Right lobe of liver (tissue), 6 donors: ENCODE results near the gene MCF2L2. TPM values are rescaled to one million over a fixed set of nuclear protein-coding genes. Genes with fewer than 3 reads are reported as not detected.

Experiments used
- ATAC-seq, 4 donors: fragments of 200-7000 bp; cut with Tn5 transposase; one replicate each; pipeline ENCODE4 v1.9.1; 2020; ENCODE audit warnings: mild to moderate bottlenecking in 4 of 4, moderate library complexity in 4 of 4
- DNase-seq, 3 donors: peaks; one replicate each; pipeline ENCODE4 v3.0.0-alpha.2; 2020
- H3K27ac ChIP-seq, 3 donors: fragments of 200-600 bp; one replicate each; pipeline ENCODE4 v1.8.0; 2022
- H3K27me3 ChIP-seq, 2 donors: fragments of 200-600 bp; one replicate each; pipeline ENCODE4 v1.8.0; 2022
- H3K36me3 ChIP-seq, 4 donors: fragments of 200-600 bp; sonication (generic) in 1 of 4; one replicate each; pipeline versions ENCODE4 v1.5.1 to v1.8.0; 2017 to 2022; ENCODE audit warnings: control low read depth in 1 of 4
- H3K4me1 ChIP-seq, 4 donors: fragments of 200-600 bp; sonication (generic) in 1 of 4; one replicate each; pipeline versions ENCODE4 v1.5.1 to v1.8.0; 2017 to 2022; ENCODE audit warnings: control low read depth in 1 of 4
- H3K4me3 ChIP-seq, 3 donors: fragments of 200-600 bp; one replicate each; pipeline ENCODE4 v1.8.0; 2022
- H3K9me3 ChIP-seq, 4 donors: fragments of 200-600 bp; sonication (generic) in 1 of 4; one replicate each; pipeline versions ENCODE4 v1.5.1 to v1.8.0; 2017 to 2022; ENCODE audit warnings: control low read depth in 1 of 4
- CTCF ChIP-seq, 4 donors: fragments of 200-600 bp in 3 of 4; fragments of 450-650 bp in 1 of 4; IDR thresholded peaks; one replicate each; pipeline versions ENCODE4 v1.5.1 to v1.8.0; 2016 to 2022; ENCODE audit warnings: antibody characterized with exemption in 4 of 4, mild to moderate bottlenecking in 2 of 4
- POLR2A ChIP-seq: fragments of 450-650 bp; IDR thresholded peaks from one replicate; pipeline ENCODE4 v1.6.1; 2017; ENCODE audit warnings: antibody characterized with exemption, mild to moderate bottlenecking
- WGBS: methylation state at CpG from one replicate; pipeline ENCODE4 v1.1.6; 2018; ENCODE audit warnings: low coverage, low lambda C conversion rate; ENCODE audit not compliant: insufficient coverage; ENCODE audit errors: missing lambda C conversion rate; 5-methylcytosine and 5-hydroxymethylcytosine counted together
- intact Hi-C, 2 donors: fragments of 100-400 bp; cut with DNase I; formaldehyde crosslinking; loops; one replicate each; pipeline versions ENCODE4 v1.11.2 to v1.14.1; 2022
- total RNA-seq, 6 experiments: library from RNA; depleted of rRNA in 2 of 6; stranded (reverse); fragments of >200 nt in 2 of 6; fragmentation: NEBNext Ultra II Directional in 3 of 6; extraction: Animal tissue kit (Norgen Biotek cat#: 25700) in 3 of 6; gene quantifications; one replicate each; pipeline versions ENCODE4 v1.1.0 to v1.2.4, GENCODE V29; 2016 to 2023
- donor health status: DM: no; HTN: yes; CAD: no.
- donor health status: DM: no; HTN: no; CAD: no.
- donor health status: DM: no; HTN: no; CAD: no.
- donor health status: DM: no; HTN: yes; CAD: no.
- donor health status: DM: no; HTN: yes; CAD: no.

The MCF2L2 gene
- total RNA-seq, 6 experiments from 2014 or later = 0.07 to 0.19 (median 0.17) TPM; not detected in 1

DNA sequence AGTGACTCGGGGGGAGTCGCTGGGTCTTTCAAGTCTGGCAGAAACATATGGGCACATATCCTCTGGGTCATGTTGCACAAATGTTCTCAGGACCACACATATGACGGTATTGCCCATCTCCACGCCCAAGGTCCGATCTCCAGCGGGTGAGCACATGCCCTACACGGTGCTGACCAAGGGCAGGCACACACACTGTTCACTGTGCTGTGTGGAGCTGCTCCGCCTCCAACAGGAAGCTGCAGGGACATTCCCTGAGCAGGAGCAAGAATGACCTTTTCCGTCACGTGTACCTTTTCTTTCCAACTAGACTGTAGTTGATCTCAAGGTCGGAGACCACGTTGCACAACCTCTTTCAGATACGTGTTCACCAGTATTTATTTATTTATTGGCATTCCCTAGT, 217.1 kb downstream of the MCF2L2 start:
- intact Hi-C loops = no loop called here
- 15% methylated on average over 5 of the region's 13 CpGs for WGBS
- no peaks in the 10 kb centered on the region for H3K36me3 ChIP-seq

DNA sequence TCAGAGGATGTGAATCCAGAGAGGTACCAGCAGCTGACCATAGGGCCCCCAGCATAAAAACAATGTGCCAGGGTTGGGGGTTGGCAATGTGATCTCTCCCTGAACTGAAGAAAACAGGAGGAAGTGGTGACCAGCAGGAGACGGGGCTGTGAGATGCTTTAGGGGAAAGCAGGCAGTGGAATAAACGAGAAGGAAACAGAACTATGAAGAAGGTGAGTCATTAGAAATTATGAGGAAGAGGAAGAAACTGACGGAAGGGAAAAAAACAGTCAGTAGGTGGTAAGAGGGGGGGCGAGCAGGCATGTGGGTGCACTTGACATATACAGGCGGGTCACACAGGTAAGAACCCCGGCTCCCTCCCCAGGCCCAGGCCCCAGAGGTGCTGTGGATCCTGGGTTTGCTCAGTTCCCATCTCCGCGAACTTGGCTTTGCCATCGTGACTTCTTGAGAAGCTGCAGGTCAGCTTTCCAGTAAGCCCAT, 217.5 kb downstream of the MCF2L2 start:
- 50% methylated on average over 5 of the region's 9 CpGs for WGBS
- intact Hi-C loops = no loop called here
- TF ChIP-seq POLR2A = no peak
- no peak for TF ChIP-seq CTCF (IDR thresholded peaks at IDR 0.05)
- ATAC-seq (peak; percentile 20 to 47 (median 33)), DNase-seq (peak; percentile 35 to 64 (median 45))
- peaks cover 0 to 4% (median 0%) of the 10 kb centered on the region in 4 donors for H3K4me1 ChIP-seq
- no peak overlapping the region for H3K4me3 ChIP-seq
- H3K36me3 ChIP-seq = no peaks in the 10 kb centered on the region
- H3K27ac ChIP-seq = peak overlapping the region in 2 of 3 donors; percentile 1 to 55
- no peaks in the 10 kb centered on the region for H3K9me3 ChIP-seq
- H3K27me3 ChIP-seq = no peaks in the 10 kb centered on the region

More for the DNA sequence above, 217.1 kb downstream of the MCF2L2 start:
- peak overlapping the region in 1 of 3 donors; percentile 55 for H3K27ac ChIP-seq
- H3K4me1 ChIP-seq = peaks cover 0 to 4% (median 0%) of the 10 kb centered on the region in 4 donors
- DNase-seq = peak; percentile 84 to 89 (median 86)
- H3K4me3 ChIP-seq = no peak overlapping the region
- peak in 1 of 4 donors; percentile 18 for TF ChIP-seq CTCF (IDR thresholded peaks at IDR 0.05)
- TF ChIP-seq POLR2A = peak; percentile 33
- ATAC-seq = peak; percentile 97 to 99 (median 98)
- H3K27me3 ChIP-seq = no peaks in the 10 kb centered on the region
- H3K9me3 ChIP-seq = no peaks in the 10 kb centered on the region

GRCh38 chr3:183210341-183210740, 218.1 kb downstream of the MCF2L2 start:
- H3K4me1 ChIP-seq = peaks cover 0 to 4% (median 0%) of the 10 kb centered on the region in 4 donors
- intact Hi-C loops = no loop called here
- no peaks in the 10 kb centered on the region for H3K9me3 ChIP-seq
- TF ChIP-seq POLR2A (no peak), CTCF (IDR thresholded peaks at IDR 0.05) (no peak)
- H3K27ac ChIP-seq = peak overlapping the region in 1 of 3 donors; percentile 1
- H3K36me3 ChIP-seq = no peaks in the 10 kb centered on the region
- WGBS = 66% methylated on average over 5 of the region's 5 CpGs
- ATAC-seq = no peak
- DNase-seq = no peak
- no peak overlapping the region for H3K4me3 ChIP-seq
- H3K27me3 ChIP-seq = no peaks in the 10 kb centered on the region

GRCh38 chr3:183208800-183209199, 219.6 kb downstream of the MCF2L2 start:
- Histone ChIP-seq H3K4me1 (peaks cover 0 to 4% (median 0%) of the 10 kb centered on the region in 4 donors), H3K4me3 (no peak overlapping the region), H3K36me3 (no peaks in the 10 kb centered on the region), H3K9me3 (no peaks in the 10 kb centered on the region), H3K27me3 (no peaks in the 10 kb centered on the region), H3K27ac (no peak overlapping the region)
- 64% methylated on average over 2 of the region's 2 CpGs for WGBS
- no peak for ATAC-seq
- intact Hi-C loops = no loop called here
- DNase-seq = no peak
- TF ChIP-seq CTCF (IDR thresholded peaks at IDR 0.05) (no peak), POLR2A (no peak)
